Measurements from ENCODE around the gene PDE4B. TPM values are rescaled to one million over a fixed set of nuclear protein-coding genes. Genes with fewer than 3 reads are reported as not detected.

PDE4B gene
- total and polyA plus RNA-seq, 9 of the 15 experiments (the other 6 are each of a cell fraction or from before 2014, with no cell fraction given): 0.09 TPM; not detected in 8

- no peak for FAIRE-seq
- Histone ChIP-seq H3K79me2 (ENCODE audit: control insufficient read depth, insufficient read depth, low read length) (no peaks in the 10 kb centered on the region), H3K27ac (ENCODE audit: extremely low read depth, low read depth, low read length) (no peak overlapping the region), H4K20me1 (replicated peaks; ENCODE audit: control insufficient read depth, insufficient read depth, low read length) (no peaks in the 10 kb centered on the region), H3K9me1 (ENCODE audit: control insufficient read depth, insufficient read depth, low read length) (no peaks in the 10 kb centered on the region), H3K9me3 (replicated peaks; ENCODE audit: control insufficient read depth, insufficient read depth, low read depth, low read length) (no peaks in the 10 kb centered on the region), H3K9ac (ENCODE audit: insufficient read depth in 1 of 2, low read depth in 2 of 2, low read length in 2 of 2) (no peak overlapping the region), H3K27me3 (ENCODE audit: control insufficient read depth in 2 of 2, insufficient read depth in 2 of 2, low read length in 2 of 2) (no peaks in the 10 kb centered on the region), H2AFZ (ENCODE audit: low read depth, low read length) (no peak overlapping the region), H3K36me3 (ENCODE audit: control insufficient read depth, insufficient read depth, low read length) (no peaks in the 10 kb centered on the region), H3K4me3 (no peak overlapping the region), H3K4me2 (ENCODE audit: insufficient read depth, low read length) (no peak overlapping the region), H3K4me1 (replicated peaks in 1 of 2; ENCODE audit: control insufficient read depth in 2 of 2, insufficient read depth in 2 of 2, low read length in 2 of 2) (no peaks in the 10 kb centered on the region)
- ATAC-seq: no peak
- POLR2A ChIA-PET: interaction anchor here (0.6 kb wide), 1 partner anchor 1270 kb away, joined by 3 read pairs; no protein-coding TSS in a partner anchor
- no peak for DNase-seq (ENCODE audit: extremely low read depth in 1 of 4, low spot score in 3 of 4)
- no TSS peak for BruUV-seq (replicated peaks)
- intact Hi-C loops (cut with micrococcal nuclease): no loop called here
- in situ Hi-C loops (cut with MboI): no loop called here
- CTCF ChIA-PET (ENCODE audit: low intra/inter-chr PET ratio): no interaction called here
- WGBS (ENCODE audit: insufficient coverage, low coverage, missing lambda C conversion rate): 0% methylated on average over 2 of the region's 2 CpGs
- TF ChIP-seq STAT5B (CRISPR knock-in tag; IDR thresholded peaks at IDR 0.05): no peak
- TF ChIP-seq EP300 (IDR thresholded peaks at IDR 0.05; ENCODE audit: low read length): no peak
- TF ChIP-seq FOS (IDR thresholded peaks at IDR 0.05; ENCODE audit: extremely low read depth, insufficient read length): no peak
- no peak for TF ChIP-seq TRIM28 (IDR thresholded peaks at IDR 0.05)
- TF ChIP-seq ZNF408 (CRISPR knock-in tag; IDR thresholded peaks at IDR 0.05; ENCODE audit: low read depth): no peak
- TF ChIP-seq ZNF76 (CRISPR knock-in tag; IDR thresholded peaks at IDR 0.05; ENCODE audit: borderline replicate concordance): no peak
- no peak for TF ChIP-seq IRF2 (CRISPR knock-in tag; IDR thresholded peaks at IDR 0.05)
- no peak for TF ChIP-seq AFF1 (IDR thresholded peaks at IDR 0.05; ENCODE audit: low read depth in 1 of 2, partially characterized antibody in 2 of 2)
- TF ChIP-seq CGGBP1 (CRISPR knock-in tag; IDR thresholded peaks at IDR 0.05): no peak
- no peak for TF ChIP-seq ESRRB (CRISPR knock-in tag; IDR thresholded peaks at IDR 0.05; ENCODE audit: borderline replicate concordance)
- no peak for TF ChIP-seq IRF9 (tag; IDR thresholded peaks at IDR 0.05)
- TF ChIP-seq ELF2 (CRISPR knock-in tag; IDR thresholded peaks at IDR 0.05): no peak
- no peak for TF ChIP-seq HDAC1 (IDR thresholded peaks at IDR 0.05)
- TF ChIP-seq ID3 (CRISPR knock-in tag; IDR thresholded peaks at IDR 0.05): no peak
- no peak for TF ChIP-seq ID3 (tag; IDR thresholded peaks at IDR 0.05)
- TF ChIP-seq CBX8 (IDR thresholded peaks at IDR 0.05; ENCODE audit: borderline replicate concordance, extremely low read depth, low read depth, low read length, poor library complexity, severe bottlenecking): no peak
Observed at GRCh38 chr1:66288048-66288447, 495.4 kb downstream of the PDE4B start.
